T-helper 17 cell (primary cell): ENCODE data around the gene MCM7. TPM values are rescaled to one million over a fixed set of nuclear protein-coding genes. Genes with fewer than 3 reads are reported as not detected.
A peak's percentile ranks its signal among the peaks of the same experiment; 100 is the strongest.

ENCODE experiments used
- ATAC-seq: fragments of 150-1000 bp; cut with Tn5 transposase; 2 replicates; pipeline ENCODE4 v1.10.0; 2021; ENCODE audit warnings: mild to moderate bottlenecking, moderate library complexity
- DNase-seq, 3 donors: peaks; one replicate each; pipeline versions ENCODE4 v3.0.0 to v3.0.0-alpha.2; 2020 to 2021
- H3K9me3 ChIP-seq: one replicate; pipeline ENCODE4 v1.7.0; 2013; ENCODE audit warnings: low read length, mild to moderate bottlenecking; ENCODE audit not compliant: control insufficient read depth, poor library complexity, severe bottlenecking
- H3K27ac Mint-ChIP-seq: one replicate; pipeline ENCODE4 v1.8.0; 2022; ENCODE audit warnings: mild to moderate bottlenecking, moderate library complexity, mixed read lengths
- H3K27me3 Mint-ChIP-seq: one replicate; pipeline ENCODE4 v1.8.0; 2022; ENCODE audit warnings: mixed read lengths
- H3K36me3 Mint-ChIP-seq: one replicate; pipeline ENCODE4 v1.8.0; 2022; ENCODE audit warnings: low read depth, mixed read lengths
- H3K4me1 Mint-ChIP-seq: one replicate; pipeline ENCODE4 v1.8.0; 2022; ENCODE audit warnings: mild to moderate bottlenecking, mixed read lengths
- H3K4me3 Mint-ChIP-seq: one replicate; pipeline ENCODE4 v1.8.0; 2022; ENCODE audit warnings: mild to moderate bottlenecking, moderate library complexity, mixed read lengths
- total RNA-seq, 4 donors: library from RNA in 2 of 4; stranded (reverse) in 2 of 4; gene quantifications; one replicate each; pipeline ENCODE4 v1.2.3 and lab custom pipeline; 2022 to 2026

MCM7 gene
- total RNA-seq, 2 donors from 2014 or later: 111 to 119 TPM

- Mint-ChIP-seq H3K27ac (no peak overlapping the region), H3K36me3 (no peaks in the 10 kb centered on the region), H3K4me3 (no peak overlapping the region), H3K4me1 (no peaks in the 10 kb centered on the region), H3K27me3 (no peaks in the 10 kb centered on the region)
- no peak for ATAC-seq
- no peak for DNase-seq
- no peaks in the 10 kb centered on the region for H3K9me3 ChIP-seq
These were observed 37.0 kb downstream of the MCM7 start for GRCh38 chr7:100064162-100064561.

GRCh38 chr7:100063376-100063775 is 37.8 kb downstream of the MCM7 start:
- Mint-ChIP-seq H3K4me1 (no peaks in the 10 kb centered on the region), H3K27ac (no peak overlapping the region), H3K36me3 (no peaks in the 10 kb centered on the region), H3K4me3 (no peak overlapping the region), H3K27me3 (no peaks in the 10 kb centered on the region)
- ATAC-seq (no peak), DNase-seq (no peak)
- H3K9me3 ChIP-seq: no peaks in the 10 kb centered on the region

- H3K36me3 Mint-ChIP-seq: peaks cover 2% of the 10 kb centered on the region
- no peak for ATAC-seq
- H3K4me1 Mint-ChIP-seq: no peaks in the 10 kb centered on the region
- H3K27me3 Mint-ChIP-seq: no peaks in the 10 kb centered on the region
- DNase-seq: no peak
- H3K9me3 ChIP-seq: no peaks in the 10 kb centered on the region
- no peak overlapping the region for H3K27ac Mint-ChIP-seq
- no peak overlapping the region for H3K4me3 Mint-ChIP-seq
These were observed 39.5 kb downstream of the MCM7 start for GRCh38 chr7:100061518-100062193.

- Mint-ChIP-seq H3K27ac (no peak overlapping the region), H3K36me3 (peaks cover 2% of the 10 kb centered on the region), H3K4me1 (no peaks in the 10 kb centered on the region), H3K27me3 (no peaks in the 10 kb centered on the region), H3K4me3 (no peak overlapping the region)
- DNase-seq (no peak), ATAC-seq (no peak)
- H3K9me3 ChIP-seq: no peaks in the 10 kb centered on the region
These were observed 41.9 kb downstream of the MCM7 start for GRCh38 chr7:100059251-100059739.

- no peak for ATAC-seq
- Mint-ChIP-seq H3K36me3 (peaks cover 2% of the 10 kb centered on the region), H3K27ac (peak overlapping the region; percentile 19), H3K4me1 (no peaks in the 10 kb centered on the region), H3K27me3 (no peaks in the 10 kb centered on the region), H3K4me3 (no peak overlapping the region)
- H3K9me3 ChIP-seq: no peaks in the 10 kb centered on the region
- no peak for DNase-seq
These were observed 44.2 kb downstream of the MCM7 start for GRCh38 chr7:100057006-100057405.

GRCh38 chr7:100053215-100053614 is 48.0 kb downstream of the MCM7 start:
- DNase-seq (no peak), ATAC-seq (peak; percentile 18)
- H3K9me3 ChIP-seq: no peaks in the 10 kb centered on the region
- peaks cover under 1% of the 10 kb centered on the region for H3K36me3 Mint-ChIP-seq
- H3K27me3 Mint-ChIP-seq: no peaks in the 10 kb centered on the region
- peaks cover 14% of the 10 kb centered on the region for H3K4me1 Mint-ChIP-seq
- H3K4me3 Mint-ChIP-seq: no peak overlapping the region
- H3K27ac Mint-ChIP-seq: no peak overlapping the region

- Mint-ChIP-seq H3K27ac (no peak overlapping the region), H3K4me3 (peak overlapping the region; percentile 62), H3K36me3 (no peaks in the 10 kb centered on the region), H3K4me1 (peaks cover 14% of the 10 kb centered on the region), H3K27me3 (no peaks in the 10 kb centered on the region)
- H3K9me3 ChIP-seq: no peaks in the 10 kb centered on the region
- ATAC-seq (no peak), DNase-seq (no peak)
These were observed 49.6 kb downstream of the MCM7 start for GRCh38 chr7:100051611-100052010.

- peak; percentile 94 for ATAC-seq
- no peaks in the 10 kb centered on the region for H3K27me3 Mint-ChIP-seq
- peak within 1 kb of the TSS; percentile 94 for H3K27ac Mint-ChIP-seq
These were observed 51.5 kb downstream of the MCM7 start, which contains the start of gene ZSCAN21 for GRCh38 chr7:100049441-100050291. Gene ZSCAN21 (plus strand): TSS chr7:100049774. CDS start chr7:100057007, 7,233 bp downstream.

GRCh38 chr7:100048680-100049079 is 52.5 kb downstream of the MCM7 start:
- no peak for DNase-seq
- no peaks in the 10 kb centered on the region for H3K36me3 Mint-ChIP-seq
- peak overlapping the region; percentile 94 for H3K27ac Mint-ChIP-seq
- no peaks in the 10 kb centered on the region for H3K27me3 Mint-ChIP-seq
- H3K9me3 ChIP-seq: no peaks in the 10 kb centered on the region
- ATAC-seq: no peak
- H3K4me1 Mint-ChIP-seq: peaks cover 17% of the 10 kb centered on the region
- H3K4me3 Mint-ChIP-seq: peak overlapping the region; percentile 74

More at GRCh38 chr7:100049441-100050291, 51.5 kb downstream of the MCM7 start, which contains the start of gene ZSCAN21:
- Mint-ChIP-seq H3K4me1 (peaks cover 14% of the 10 kb centered on the region), H3K4me3 (peak within 1 kb of the TSS; percentile 93), H3K36me3 (no peaks in the 10 kb centered on the region)
- no peaks in the 10 kb centered on the region for H3K9me3 ChIP-seq
- peak; percentile 63 to 72 (median 70) for DNase-seq

GRCh38 chr7:100044718-100045117 is 56.5 kb downstream of the MCM7 start:
- Mint-ChIP-seq H3K27ac (no peak overlapping the region), H3K4me1 (peaks cover 8% of the 10 kb centered on the region), H3K4me3 (peak overlapping the region; percentile 33), H3K27me3 (no peaks in the 10 kb centered on the region), H3K36me3 (no peaks in the 10 kb centered on the region)
- no peaks in the 10 kb centered on the region for H3K9me3 ChIP-seq
- ATAC-seq (no peak), DNase-seq (no peak)

Other genes with a start within 250 kb of the MCM7 start
- gene OR2AE1, start 224.4 kb downstream of the MCM7 start, total RNA-seq: not detected
- 10 to 100 TPM; 25.3 to 27.2 TPM for gene TRIM4, start 181.9 kb downstream of the MCM7 start, total RNA-seq
- gene GJC3, start 171.8 kb downstream of the MCM7 start, total RNA-seq: under 1 TPM in 1 of 2 donors, not detected in 1; 0.25 TPM
- gene AZGP1, start 125.4 kb downstream of the MCM7 start, total RNA-seq: not detected
- 10 to 100 TPM; 51.1 to 58.6 TPM for gene ZKSCAN1, start 85.8 kb downstream of the MCM7 start, total RNA-seq
- 1 to 10 TPM; 4.2 to 5.2 TPM for gene ZSCAN21, start 51.6 kb downstream of the MCM7 start, total RNA-seq
- 10 to 100 TPM; 42.3 to 45.2 TPM for gene ZNF3, start 19.7 kb downstream of the MCM7 start, total RNA-seq
- 10 to 100 TPM; 62.5 to 64.7 TPM for gene COPS6, start 12.4 kb downstream of the MCM7 start, total RNA-seq
- 1 to 10 TPM; 8.6 to 9.3 TPM for gene AP4M1, start 246 bp upstream of the MCM7 start, total RNA-seq
- 10 to 100 TPM; 40.7 to 45.3 TPM for gene TAF6, start 18.0 kb upstream of the MCM7 start, total RNA-seq
- 10 to 100 TPM; 22.5 to 22.6 TPM for gene CNPY4, start 18.2 kb upstream of the MCM7 start, total RNA-seq
- gene MBLAC1, start 25.6 kb upstream of the MCM7 start, total RNA-seq: 1 to 10 TPM; 4.0 to 4.2 TPM
- 100 to 1,000 TPM; 124 to 135 TPM for gene LAMTOR4, start 47.5 kb upstream of the MCM7 start, total RNA-seq
- 10 to 100 TPM; 45.8 to 46.9 TPM for gene TRAPPC14, start 57.3 kb upstream of the MCM7 start, total RNA-seq
- 1 to 10 TPM; 5.0 to 6.5 TPM for gene GAL3ST4, start 67.2 kb upstream of the MCM7 start, total RNA-seq
- 1 to 10 TPM; 5.0 to 8.5 TPM for gene GPC2, start 76.0 kb upstream of the MCM7 start, total RNA-seq
- 1 to 10 TPM; 4.0 to 4.8 TPM for gene STAG3, start 76.5 kb upstream of the MCM7 start, total RNA-seq
- gene PVRIG, start 118.6 kb upstream of the MCM7 start, total RNA-seq: 10 to 100 TPM; 30.1 to 30.5 TPM
- not detected for gene SPDYE3, start 206.3 kb upstream of the MCM7 start, total RNA-seq